ENCODE data around the gene TMEM72. TPM values are rescaled to one million over a fixed set of nuclear protein-coding genes. Genes with fewer than 3 reads are reported as not detected.

TMEM72 gene
- total RNA-seq, 1 experiment from 2014 or later, result not detected

- CTCF ChIA-PET, result no interaction called here
- no peaks in the 10 kb centered on the region for H3K79me2 ChIP-seq (ENCODE audit: low read length)
These were observed 35.1 kb downstream of the TMEM72 start for GRCh38 chr10:44946205-44946604.

DNA sequence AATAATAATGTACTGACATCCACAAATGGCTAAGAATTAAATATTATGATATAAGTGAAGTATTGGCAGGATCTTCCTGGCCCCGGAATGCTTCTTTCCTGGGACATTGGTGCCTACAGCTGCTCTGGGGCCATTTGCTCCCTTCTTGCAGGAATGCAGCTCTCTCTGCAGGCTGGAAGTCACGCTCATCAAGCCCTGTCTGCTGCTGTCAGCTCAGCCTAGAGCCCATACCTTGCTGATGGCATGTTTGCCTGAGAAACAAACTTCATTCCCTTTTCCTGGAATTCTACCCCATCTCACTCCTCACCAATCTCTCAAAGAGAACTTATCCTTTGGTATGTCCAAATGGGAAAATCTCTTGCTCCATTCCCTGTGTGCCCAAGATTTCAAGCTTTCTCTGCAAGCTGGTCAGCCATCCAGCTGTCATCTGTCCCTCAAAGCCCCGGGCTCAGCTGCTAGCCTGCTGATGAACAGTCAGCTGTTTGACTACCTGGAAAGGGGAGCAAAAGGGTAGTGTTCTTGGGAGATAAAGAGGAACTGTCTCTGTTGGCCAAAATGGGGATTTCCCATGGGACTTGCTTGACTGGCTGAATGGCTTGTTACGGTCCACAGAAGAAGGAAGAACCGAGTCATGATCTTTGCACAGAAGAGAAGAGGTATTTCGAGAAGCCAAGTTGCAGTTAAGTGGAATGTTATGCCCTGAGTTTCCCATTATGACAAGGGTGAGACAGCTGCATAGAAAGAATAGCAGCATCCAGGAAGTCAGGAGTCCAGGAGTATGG, 36.4 kb downstream of the TMEM72 start:
- no peaks in the 10 kb centered on the region for H3K27me3 ChIP-seq (ENCODE audit: low read length)
- H3K36me3 ChIP-seq (ENCODE audit: low read depth, low read length), result no peaks in the 10 kb centered on the region
- H3K4me3 ChIP-seq (ENCODE audit: low read length), result no peak overlapping the region
- H4K20me1 ChIP-seq (ENCODE audit: low read length), result no peaks in the 10 kb centered on the region
- H3K27ac ChIP-seq (ENCODE audit: low read length), result no peak overlapping the region
- POLR2A ChIA-PET (ENCODE audit: unreplicated experiment), result no interaction called here
- H3F3A ChIP-seq (ENCODE audit: low read length, unreplicated experiment), result no peaks in the 10 kb centered on the region
- no peak overlapping the region for H3K9ac ChIP-seq (ENCODE audit: low read length)
- CTCF ChIA-PET, result no interaction called here
- no peaks in the 10 kb centered on the region for H3K9me3 ChIP-seq (ENCODE audit: low read length)
- no peak for TF ChIP-seq EZH2 (IDR thresholded peaks at IDR 0.05; ENCODE audit: low read length, unreplicated experiment)
- TF ChIP-seq, protein P1, sequence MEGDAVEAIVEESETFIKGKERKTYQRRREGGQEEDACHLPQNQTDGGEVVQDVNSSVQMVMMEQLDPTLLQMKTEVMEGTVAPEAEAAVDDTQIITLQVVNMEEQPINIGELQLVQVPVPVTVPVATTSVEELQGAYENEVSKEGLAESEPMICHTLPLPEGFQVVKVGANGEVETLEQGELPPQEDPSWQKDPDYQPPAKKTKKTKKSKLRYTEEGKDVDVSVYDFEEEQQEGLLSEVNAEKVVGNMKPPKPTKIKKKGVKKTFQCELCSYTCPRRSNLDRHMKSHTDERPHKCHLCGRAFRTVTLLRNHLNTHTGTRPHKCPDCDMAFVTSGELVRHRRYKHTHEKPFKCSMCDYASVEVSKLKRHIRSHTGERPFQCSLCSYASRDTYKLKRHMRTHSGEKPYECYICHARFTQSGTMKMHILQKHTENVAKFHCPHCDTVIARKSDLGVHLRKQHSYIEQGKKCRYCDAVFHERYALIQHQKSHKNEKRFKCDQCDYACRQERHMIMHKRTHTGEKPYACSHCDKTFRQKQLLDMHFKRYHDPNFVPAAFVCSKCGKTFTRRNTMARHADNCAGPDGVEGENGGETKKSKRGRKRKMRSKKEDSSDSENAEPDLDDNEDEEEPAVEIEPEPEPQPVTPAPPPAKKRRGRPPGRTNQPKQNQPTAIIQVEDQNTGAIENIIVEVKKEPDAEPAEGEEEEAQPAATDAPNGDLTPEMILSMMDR (conservative IDR thresholded peaks at IDR 0.05; ENCODE audit: low read depth, low read length), result no peak
- TF ChIP-seq EZH2phosphoT487 (IDR thresholded peaks at IDR 0.05; ENCODE audit: borderline replicate concordance, low read length), result no peak
- H3K79me2 ChIP-seq (ENCODE audit: low read length), result no peaks in the 10 kb centered on the region
- H2AFZ ChIP-seq (ENCODE audit: low read length), result no peak overlapping the region
- no peaks in the 10 kb centered on the region for H3K4me1 ChIP-seq (ENCODE audit: insufficient read depth, low read length)
- intact Hi-C loops (cut with micrococcal nuclease), result no loop called here
- no peaks in the 10 kb centered on the region for H3K9me2 ChIP-seq (replicated peaks; ENCODE audit: low read length)
- DNase-seq, result no peak
- ATAC-seq, result no peak
- BruUV-seq (replicated peaks), result no TSS peak
- H3K4me2 ChIP-seq (ENCODE audit: low read length), result no peak overlapping the region

More at GRCh38 chr10:44946205-44946604, 35.1 kb downstream of the TMEM72 start:
- DNase-seq, result no peak
- Histone ChIP-seq H3K27me3 (ENCODE audit: low read length) (no peaks in the 10 kb centered on the region), H3F3A (ENCODE audit: low read length, unreplicated experiment) (no peaks in the 10 kb centered on the region), H3K27ac (ENCODE audit: low read length) (no peak overlapping the region), H2AFZ (ENCODE audit: low read length) (no peak overlapping the region), H3K4me1 (ENCODE audit: insufficient read depth, low read length) (no peaks in the 10 kb centered on the region), H3K4me2 (ENCODE audit: low read length) (no peak overlapping the region), H3K9me2 (replicated peaks; ENCODE audit: low read length) (no peaks in the 10 kb centered on the region), H3K36me3 (ENCODE audit: low read depth, low read length) (no peaks in the 10 kb centered on the region), H3K9ac (ENCODE audit: low read length) (no peak overlapping the region), H4K20me1 (ENCODE audit: low read length) (no peaks in the 10 kb centered on the region), H3K9me3 (ENCODE audit: low read length) (no peaks in the 10 kb centered on the region), H3K4me3 (ENCODE audit: low read length) (no peak overlapping the region)
- no TSS peak for BruUV-seq (replicated peaks)
- POLR2A ChIA-PET (ENCODE audit: unreplicated experiment), result interaction anchor here (0.6 kb wide), 1 partner anchor 55 kb away, joined by 4 read pairs; no protein-coding TSS in a partner anchor
- TF ChIP-seq EZH2 (IDR thresholded peaks at IDR 0.05; ENCODE audit: low read length, unreplicated experiment) (no peak), EZH2phosphoT487 (IDR thresholded peaks at IDR 0.05; ENCODE audit: borderline replicate concordance, low read length) (no peak)
- TF ChIP-seq, protein P1 (conservative IDR thresholded peaks at IDR 0.05; ENCODE audit: low read depth, low read length), result no peak
- intact Hi-C loops (cut with micrococcal nuclease), result no loop called here
- no peak for ATAC-seq

DNA sequence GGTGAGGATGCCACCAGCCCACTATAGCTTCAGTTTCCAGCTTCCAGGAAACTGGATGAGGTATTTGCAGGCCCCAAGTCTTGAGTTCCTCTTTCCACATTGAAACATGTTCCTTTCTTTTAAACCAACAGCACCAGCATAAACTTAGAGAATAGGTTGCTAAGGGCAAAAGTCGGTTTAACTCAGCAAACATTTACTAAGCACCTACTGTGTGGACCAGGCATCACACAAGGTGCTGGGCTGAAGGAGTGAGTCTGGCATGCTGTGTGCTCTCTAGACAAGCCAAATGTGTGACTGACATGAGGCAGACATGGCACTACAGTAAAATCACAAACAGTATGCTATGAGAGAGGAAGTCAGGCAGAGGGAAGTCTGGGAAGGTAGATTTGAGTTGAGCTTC, 37.5 kb downstream of the TMEM72 start:
- Histone ChIP-seq H3F3A (ENCODE audit: low read length, unreplicated experiment) (no peaks in the 10 kb centered on the region), H3K36me3 (ENCODE audit: low read depth, low read length) (no peaks in the 10 kb centered on the region), H3K9ac (ENCODE audit: low read length) (no peak overlapping the region), H3K4me2 (ENCODE audit: low read length) (no peak overlapping the region), H3K9me3 (ENCODE audit: low read length) (no peaks in the 10 kb centered on the region), H3K27ac (ENCODE audit: low read length) (no peak overlapping the region), H3K4me1 (ENCODE audit: insufficient read depth, low read length) (no peaks in the 10 kb centered on the region), H2AFZ (ENCODE audit: low read length) (no peak overlapping the region), H3K27me3 (ENCODE audit: low read length) (no peaks in the 10 kb centered on the region), H4K20me1 (ENCODE audit: low read length) (no peaks in the 10 kb centered on the region), H3K4me3 (ENCODE audit: low read length) (no peak overlapping the region), H3K9me2 (replicated peaks; ENCODE audit: low read length) (no peaks in the 10 kb centered on the region), H3K79me2 (ENCODE audit: low read length) (no peaks in the 10 kb centered on the region)
- BruUV-seq (replicated peaks), result no TSS peak
- ATAC-seq (no peak), DNase-seq (no peak)
- ChIA-PET POLR2A (ENCODE audit: unreplicated experiment) (no interaction called here), CTCF (no interaction called here)
- TF ChIP-seq EZH2 (IDR thresholded peaks at IDR 0.05; ENCODE audit: low read length, unreplicated experiment), result no peak
- TF ChIP-seq, protein P1 (conservative IDR thresholded peaks at IDR 0.05; ENCODE audit: low read depth, low read length), result no peak
- TF ChIP-seq EZH2phosphoT487 (IDR thresholded peaks at IDR 0.05; ENCODE audit: borderline replicate concordance, low read length), result no peak
- intact Hi-C loops (cut with micrococcal nuclease), result no loop called here

Data from PC-3 (cell line).